GM19397 (cell line): ENCODE measurements around the gene SOX9.

Experiments
- ATAC-seq: cut with Tn5 transposase; IDR thresholded peaks from one replicate; pipeline ENCODE4 v1.9.1; 2021; ENCODE audit warnings: mild to moderate bottlenecking, moderate library complexity; ENCODE audit not compliant: unreplicated experiment

The SOX9 gene

DNA sequence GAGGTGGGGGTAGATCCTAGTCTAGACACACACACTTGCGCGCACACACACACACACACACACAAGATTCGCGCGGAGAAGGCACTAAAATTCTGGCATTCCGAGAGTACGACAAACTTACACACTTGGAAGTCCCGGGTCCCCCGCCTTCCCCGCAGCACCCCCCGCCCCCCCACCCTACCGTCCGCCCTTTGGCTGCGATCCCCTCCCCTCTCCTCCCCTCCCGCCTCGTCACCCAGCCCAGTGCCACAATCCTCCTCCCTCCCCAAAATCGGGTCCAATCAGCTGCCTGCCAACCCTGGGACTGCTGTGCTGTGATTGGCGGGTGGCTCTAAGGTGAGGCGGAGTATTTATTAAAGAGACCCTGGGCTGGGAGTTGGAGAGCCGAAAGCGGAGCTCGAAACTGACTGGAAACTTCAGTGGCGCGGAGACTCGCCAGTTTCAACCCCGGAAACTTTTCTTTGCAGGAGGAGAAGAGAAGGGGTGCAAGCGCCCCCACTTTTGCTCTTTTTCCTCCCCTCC, at the start of gene SOX9:
Gene SOX9, plus strand, starts transcription at position 379 of the 522 bp plus-strand sequence. CDS start 372 bp downstream, outside the sequence.
- ATAC-seq: peak; percentile 82

DNA sequence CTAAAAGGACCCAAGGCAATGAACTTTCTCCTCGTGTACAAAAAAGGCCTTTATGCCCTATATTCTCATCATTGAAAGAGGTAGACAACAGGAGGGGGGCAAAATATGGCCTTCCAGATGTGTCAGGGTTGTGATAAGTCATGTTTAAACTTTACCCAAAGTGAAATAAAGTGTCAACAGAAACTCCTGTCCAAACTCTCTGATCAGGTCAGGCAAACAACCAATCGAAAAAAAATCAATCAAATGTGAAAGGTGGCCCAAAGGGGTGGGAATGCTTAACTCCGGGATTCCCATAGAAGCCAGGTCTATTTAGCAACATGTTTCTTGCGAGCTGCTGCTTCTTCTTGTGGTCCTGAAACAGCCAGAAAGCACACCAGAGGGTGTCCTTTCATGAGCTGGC, 49.5 kb upstream of the SOX9 start:
- no peak for ATAC-seq

DNA sequence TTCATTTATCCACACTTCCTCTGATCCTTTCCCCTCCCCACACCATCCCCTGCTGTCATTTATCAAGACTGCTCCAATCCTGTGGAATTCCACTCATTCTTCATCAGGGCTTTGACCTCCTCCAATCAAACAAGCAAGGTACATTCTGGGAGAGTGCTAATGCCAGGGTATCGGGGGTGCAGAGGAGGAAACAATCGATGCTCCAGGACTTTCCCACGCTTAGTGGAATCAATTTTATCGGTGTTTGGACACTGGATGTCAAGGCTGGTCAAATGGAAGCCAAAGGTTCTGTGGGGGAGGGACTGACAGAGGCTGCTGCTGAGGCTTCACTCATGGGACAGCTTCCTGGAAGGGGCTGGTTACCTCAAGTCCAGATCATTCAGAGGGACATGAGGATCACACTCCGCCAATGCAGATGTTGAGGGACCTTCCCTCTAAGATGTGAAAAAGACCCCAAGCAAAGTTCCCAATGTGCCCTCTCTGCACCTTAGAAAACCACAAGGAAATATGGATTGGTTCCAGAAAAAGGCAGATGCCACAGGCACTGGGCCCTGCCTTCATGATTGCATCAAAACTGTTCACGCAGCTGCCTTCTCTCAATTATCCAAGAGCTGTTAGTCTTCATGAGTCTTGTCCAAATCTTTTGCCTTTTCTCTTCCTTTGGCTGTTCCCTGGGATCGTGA, 44.7 kb upstream of the SOX9 start:
- ATAC-seq: no peak

- ATAC-seq: no peak
These were observed 44.2 kb upstream of the SOX9 start for GRCh38 chr17:72076678-72077030.

DNA sequence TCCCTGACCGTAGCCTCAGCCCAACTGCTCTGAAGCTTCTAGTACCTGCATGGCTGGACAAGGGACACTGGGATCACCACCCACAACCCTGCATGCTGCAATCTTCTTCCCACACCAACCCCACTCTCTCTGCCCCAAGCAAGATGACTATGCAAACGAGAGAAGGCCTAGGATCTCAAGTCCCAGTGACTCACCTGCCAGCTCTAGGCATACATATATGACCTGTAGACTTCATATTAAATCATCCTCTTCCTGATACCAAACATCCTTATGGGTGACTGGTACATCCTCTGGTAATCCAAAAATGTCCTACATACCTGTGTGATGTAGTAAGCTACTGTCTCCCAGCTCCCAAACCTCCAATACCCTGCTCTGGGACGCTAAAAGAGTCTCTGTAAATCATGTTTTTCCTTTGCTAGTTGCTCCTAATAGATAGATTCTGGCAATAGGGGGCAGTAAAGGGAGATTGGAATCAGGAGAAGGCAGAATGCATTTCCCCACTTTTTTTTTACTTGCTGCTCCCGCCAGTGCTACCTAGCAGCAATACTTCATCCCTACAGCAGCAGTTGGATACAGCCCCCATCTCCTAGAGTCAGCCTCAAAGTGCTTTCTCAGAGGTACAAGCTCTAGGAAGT, 43.4 kb upstream of the SOX9 start:
- no peak for ATAC-seq

DNA sequence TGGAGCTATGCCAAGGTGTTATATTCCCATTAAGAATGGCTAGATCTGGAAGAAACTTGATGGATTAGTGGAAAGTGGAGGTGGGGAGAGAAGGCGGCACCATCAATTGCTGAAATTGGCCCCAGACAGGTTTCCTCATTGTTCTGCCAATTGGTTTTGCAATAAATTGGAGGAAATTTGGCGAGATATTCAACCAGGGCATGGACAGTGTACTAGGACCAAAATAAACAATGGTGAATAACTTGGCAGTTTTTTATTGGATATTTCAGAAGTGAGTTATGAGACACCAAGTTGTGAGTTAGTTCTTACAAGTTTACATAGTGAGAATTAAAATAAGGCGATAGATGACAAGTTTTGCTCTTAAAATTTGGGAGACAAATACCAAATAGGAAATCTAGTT, 41.1 kb upstream of the SOX9 start:
- ATAC-seq: no peak

- ATAC-seq: no peak
These were observed 32.9 kb upstream of the SOX9 start for GRCh38 chr17:72087876-72088275.

GRCh38 chr17:72089453-72089987, 31.3 kb upstream of the SOX9 start:
- no peak for ATAC-seq

DNA sequence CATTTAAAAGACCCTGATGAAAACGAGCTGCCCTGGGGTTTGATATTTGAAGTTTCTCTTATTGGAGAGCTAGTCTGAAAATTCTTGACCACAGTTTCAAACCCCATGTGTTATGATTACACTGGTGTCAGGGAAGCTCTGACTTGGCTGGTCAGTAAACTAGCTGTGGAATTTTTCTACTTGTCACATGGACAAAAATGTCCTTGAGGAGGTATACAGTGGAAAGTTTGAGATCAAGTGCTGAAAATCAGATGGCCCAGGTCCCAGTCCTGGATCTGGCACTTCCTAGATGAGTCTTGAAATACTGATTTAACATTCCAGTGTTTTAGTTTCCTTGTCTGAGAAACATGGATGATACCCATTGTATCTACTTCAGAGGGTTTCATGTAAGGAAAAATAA, 30.7 kb upstream of the SOX9 start:
- no peak for ATAC-seq

DNA sequence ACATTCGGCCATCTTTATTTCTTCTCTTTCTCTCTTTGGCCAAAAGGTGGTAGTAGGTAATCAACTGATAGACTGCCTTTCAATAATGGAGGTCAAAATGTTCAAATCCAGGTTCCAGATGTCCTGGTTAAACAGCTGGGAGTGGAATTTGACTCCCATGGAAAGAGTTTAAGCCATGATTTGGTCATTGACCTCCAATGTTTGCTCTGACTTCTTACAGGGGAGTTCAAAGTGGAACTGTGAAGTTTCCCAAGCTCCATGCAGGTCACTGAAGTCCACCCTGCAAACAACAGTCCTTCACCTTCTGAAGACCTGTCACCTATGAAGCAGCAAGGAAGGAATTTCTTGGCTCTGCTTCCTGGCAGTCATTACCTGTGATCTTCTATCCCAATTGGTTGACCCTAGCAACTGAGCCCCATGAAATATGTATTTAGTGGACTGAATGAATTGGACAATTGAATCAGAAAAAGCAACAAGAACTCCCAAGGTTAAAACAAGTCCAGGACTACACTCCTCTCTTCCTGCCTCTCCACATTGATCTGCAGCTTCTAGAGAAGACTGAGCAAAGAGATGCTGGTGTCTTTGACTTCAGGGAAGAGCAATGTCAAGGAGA, 28.0 kb upstream of the SOX9 start:
- ATAC-seq: no peak

GRCh38 chr17:72093707-72094106, 27.1 kb upstream of the SOX9 start:
- ATAC-seq: no peak

GRCh38 chr17:72095316-72095715, 25.5 kb upstream of the SOX9 start:
- no peak for ATAC-seq

DNA sequence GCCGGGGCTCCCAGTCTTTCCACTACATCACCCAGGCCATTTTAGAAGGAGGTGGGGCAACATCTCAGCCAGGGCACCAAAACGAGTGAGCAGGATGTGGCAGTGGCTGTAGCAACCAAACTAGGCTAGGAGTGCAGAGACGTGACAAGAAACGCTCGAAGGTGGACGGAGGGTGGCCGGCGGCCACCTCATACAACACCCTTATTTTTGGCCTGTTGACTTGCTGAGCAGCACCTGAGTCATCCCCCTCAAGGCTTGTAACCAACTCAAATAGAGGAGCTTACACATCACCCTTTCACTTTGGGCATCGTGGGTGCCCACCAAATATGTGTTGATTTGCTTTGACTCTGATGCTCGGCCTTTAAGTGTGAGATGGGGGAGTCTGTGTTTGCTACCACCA, 23.7 kb upstream of the SOX9 start:
- no peak for ATAC-seq

DNA sequence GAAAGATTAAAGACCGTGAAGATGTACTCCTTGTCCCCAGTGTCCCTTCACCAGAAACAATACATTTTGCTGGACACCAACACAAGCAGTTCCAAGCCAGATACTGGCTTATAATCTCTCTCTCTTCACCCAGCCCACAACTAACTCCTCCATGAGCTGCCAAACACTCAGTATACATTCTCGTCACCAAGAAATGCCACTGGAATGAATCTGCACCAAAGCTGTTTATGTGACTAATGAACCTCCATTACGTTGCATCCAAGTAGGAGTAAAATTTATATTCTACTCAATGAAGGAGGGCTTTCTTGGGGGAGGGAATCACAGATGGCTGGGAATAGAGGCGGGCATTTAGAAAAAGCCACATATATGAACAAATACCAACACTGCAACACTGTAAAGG, 20.9 kb upstream of the SOX9 start:
- ATAC-seq: no peak

- no peak for ATAC-seq
These were observed 20.4 kb upstream of the SOX9 start for GRCh38 chr17:72100470-72100869.

- no peak for ATAC-seq
These were observed 19.3 kb upstream of the SOX9 start for GRCh38 chr17:72101526-72101925.

DNA sequence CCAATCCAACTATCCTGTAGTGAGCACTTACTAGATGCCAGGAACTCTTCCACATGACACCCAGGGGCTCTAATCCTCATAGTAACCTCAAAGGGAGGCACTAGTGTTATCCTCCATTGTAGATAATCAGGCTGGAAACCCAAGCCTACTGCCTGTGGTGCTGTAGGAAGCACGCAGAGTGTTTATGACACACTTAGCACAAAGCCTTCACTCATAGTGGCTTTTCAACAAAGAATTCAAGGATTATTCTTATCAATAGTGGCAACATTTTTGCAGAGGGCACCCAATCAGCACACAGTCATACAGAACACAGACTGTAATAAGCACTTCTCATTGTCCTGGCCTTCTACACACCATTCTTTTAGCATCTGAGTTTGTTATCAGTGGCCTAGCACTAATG, 18.5 kb upstream of the SOX9 start:
- no peak for ATAC-seq

DNA sequence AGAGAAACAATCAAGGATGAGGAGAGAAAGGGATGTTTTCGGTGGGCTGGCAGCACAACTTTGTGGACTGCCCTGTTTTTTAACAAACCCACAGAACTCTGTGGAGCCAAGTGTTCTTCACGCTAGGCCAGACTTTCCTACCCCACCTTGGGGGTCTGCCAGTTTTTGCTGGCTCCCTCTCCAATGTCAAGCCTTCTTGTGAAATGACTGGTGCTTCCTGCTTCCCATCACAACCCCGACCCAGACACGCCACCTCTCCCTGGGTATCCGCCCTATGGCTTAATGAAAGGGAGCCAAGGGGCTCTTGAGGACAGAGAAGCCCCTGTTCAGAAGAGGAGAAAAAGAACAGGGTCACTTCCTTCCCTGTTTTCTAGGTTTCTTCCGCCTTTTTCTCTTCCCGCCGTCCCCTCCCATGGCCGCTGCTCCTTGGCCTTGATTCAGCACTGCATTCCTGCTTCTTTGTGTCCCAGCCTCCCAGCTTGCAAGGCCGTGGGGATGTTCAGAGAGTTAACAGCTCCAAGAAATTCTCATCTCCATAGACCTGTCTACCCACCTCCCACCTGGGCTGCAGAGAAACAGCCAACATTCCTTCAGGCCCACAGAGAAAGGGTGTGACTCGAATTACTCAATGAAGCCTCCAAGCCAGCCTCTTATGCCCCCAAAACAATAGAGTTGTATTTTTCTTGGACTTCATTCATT, 16.5 kb upstream of the SOX9 start:
- no peak for ATAC-seq

DNA sequence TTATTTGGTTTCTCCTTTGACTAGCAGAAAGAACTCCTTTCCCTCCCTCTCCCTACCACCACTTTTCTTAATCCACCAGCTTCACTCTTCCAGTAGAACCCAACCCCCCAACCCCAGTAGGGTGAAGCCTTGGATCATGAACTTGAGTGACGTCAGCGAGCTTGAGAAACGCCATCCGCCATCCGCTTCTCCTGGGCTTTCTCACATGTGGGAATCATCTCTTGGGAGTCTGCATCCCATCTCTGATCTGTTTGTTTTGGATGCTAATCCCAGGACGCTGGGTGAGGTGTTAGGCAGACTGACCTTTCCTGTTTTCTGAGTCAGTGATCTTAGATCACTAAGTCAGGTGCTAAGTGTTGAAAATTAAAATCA, 16.0 kb upstream of the SOX9 start:
- ATAC-seq: no peak

GRCh38 chr17:72107100-72107499, 13.7 kb upstream of the SOX9 start:
- ATAC-seq: no peak

GRCh38 chr17:72110231-72110941, 10.4 kb upstream of the SOX9 start:
- no peak for ATAC-seq
